Stimulated activated CD4-positive, alpha-beta T cell treated with anti-CD3 and anti-CD28 coated beads, Interleukin-1b, Interleukin-23, amount 100 ng/mL, for 48 hours (primary cell): Measurements from ENCODE around the gene SYCP1.
"Not testable (repeated sequence)": the region's sequence is repeated elsewhere in the genome, so short reads cannot be mapped to it uniquely, and the experiment has no call there.

ENCODE experiments used
- DNase-seq: peaks from one replicate; pipeline ENCODE4 v3.0.0-alpha.2; 2020

The SYCP1 gene

DNA sequence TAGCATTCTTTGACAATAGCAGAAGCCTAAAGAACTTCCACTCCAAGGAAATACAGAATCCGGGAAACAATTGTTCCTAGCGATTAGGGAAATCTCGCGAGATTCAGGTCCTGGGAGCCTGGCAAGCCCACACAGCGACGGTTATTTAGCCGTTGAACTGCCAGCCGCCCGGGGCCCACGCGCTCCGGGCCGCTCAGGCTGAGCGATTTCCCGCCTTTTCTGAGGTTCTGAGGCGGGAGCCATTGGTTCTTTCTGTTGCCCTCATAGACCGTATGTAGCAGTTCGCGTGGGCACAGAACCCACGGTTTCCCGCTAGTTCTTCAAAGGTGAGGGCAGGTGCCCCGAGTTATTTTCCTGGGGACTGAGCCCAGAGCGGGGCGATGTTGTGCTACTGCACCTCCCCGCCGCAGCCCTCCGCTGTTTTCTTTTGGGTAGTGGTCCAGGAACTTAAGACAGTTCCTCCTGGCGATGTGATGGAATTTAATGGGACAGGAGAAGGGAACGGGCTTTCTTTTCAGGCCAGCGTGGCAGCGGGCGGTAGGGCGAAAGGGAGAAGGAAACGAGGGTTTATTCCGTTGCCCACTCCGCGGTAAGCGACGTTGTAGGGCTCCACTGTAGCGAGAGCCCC, at the start of gene SYCP1:
Gene SYCP1, plus strand, starts transcription at position 171 of the 628 bp plus-strand sequence. CDS start 602 bp downstream, outside the sequence.
- DNase-seq, result no peak

DNA sequence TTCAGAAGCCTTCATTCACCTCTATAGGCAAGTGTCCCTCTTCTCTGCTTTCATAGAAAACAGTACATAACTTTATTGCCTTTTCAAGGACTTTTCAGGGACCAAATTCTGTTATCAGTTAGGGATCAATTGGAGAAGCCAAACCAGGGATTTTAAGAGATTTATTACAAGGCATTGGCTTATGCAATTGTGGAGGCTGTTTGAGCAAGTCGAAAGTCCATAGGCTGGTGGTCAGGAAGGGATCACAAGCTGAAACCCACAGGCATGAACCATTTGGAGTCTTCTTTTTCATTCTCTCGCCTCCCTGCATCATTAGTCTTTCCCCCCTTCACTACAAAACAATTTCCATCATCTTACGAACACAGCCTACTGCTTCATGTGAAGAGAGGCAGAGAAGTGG, 34.8 kb upstream of the SYCP1 start:
- no peak for DNase-seq

DNA sequence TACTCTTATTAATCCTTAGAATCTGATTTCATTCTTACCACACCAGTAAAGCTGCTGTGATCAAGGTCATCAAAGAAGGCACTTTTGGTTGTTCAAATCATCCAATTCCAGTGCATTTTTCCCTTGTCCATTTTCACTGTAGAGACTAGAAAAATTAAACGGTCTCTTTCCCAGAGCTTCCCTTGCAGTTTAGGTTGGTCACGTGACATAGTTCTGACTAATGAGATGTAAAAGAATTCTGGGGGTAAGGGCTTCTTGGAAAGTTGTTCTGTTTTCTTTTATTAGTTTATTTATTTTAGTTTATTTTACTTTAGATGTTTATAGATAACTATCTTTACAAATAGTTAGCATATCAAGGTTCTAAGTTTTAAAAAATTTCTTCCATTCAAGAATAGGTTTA, 34.3 kb upstream of the SYCP1 start:
- no peak for DNase-seq

GRCh38 chr1:114821978-114822377, 32.7 kb upstream of the SYCP1 start:
- DNase-seq, result no peak

GRCh38 chr1:114828251-114828650, 26.4 kb upstream of the SYCP1 start:
- DNase-seq, result no peak

DNA sequence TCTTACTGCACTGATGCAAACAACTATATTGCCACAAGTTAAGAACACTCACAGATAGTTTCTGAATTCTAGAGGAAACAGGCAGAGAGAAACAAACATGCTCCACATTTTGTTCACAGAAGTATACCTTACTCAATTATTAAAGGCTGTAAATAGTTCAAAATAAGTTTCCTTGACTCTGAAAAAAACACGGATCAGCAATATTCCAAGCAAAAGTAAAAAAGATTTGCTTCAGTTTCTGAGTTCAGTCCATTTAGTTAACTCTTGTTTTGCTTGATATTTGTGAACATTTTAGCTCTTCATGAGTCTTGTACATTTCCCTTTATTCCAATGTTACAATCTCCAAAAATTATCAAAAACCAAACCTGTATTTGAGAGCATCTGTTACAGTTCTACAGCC, 24.6 kb upstream of the SYCP1 start:
- DNase-seq, result not testable (repeated sequence)

DNA sequence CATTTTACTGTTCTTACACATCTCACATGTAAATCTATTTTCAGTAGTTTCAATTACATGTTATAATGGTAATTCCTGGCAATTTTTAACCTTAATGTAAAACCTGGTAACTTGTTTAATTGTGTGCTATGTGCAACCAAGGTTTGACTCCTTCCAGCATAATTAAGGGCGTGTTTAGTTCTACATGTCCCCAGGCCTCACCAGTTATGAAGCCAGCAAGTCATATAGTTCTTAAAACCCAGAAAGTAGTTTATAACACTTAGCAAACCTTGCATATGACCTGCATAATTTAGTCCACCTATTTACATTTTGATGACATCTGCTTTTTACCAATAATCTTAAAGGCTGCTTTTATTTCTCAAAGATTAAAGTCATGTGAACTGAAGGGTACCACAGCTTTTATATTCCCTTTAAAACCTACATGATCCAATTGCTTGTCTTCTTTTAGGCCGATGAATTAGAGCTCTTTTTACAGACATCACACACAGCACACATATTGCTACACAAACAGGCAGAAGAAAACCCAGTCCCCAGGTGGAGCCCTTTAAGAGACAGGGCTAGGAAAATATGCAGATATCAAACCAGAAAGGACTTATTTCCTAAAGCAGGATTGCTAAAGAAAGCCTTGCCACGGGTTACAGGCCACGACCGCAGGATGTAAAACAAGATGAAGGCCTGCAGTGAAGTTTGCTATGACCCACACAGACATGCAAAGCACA, 23.2 kb upstream of the SYCP1 start:
- DNase-seq, result no peak

- no peak for DNase-seq
Measured at GRCh38 chr1:114832057-114832456, 22.6 kb upstream of the SYCP1 start.

DNA sequence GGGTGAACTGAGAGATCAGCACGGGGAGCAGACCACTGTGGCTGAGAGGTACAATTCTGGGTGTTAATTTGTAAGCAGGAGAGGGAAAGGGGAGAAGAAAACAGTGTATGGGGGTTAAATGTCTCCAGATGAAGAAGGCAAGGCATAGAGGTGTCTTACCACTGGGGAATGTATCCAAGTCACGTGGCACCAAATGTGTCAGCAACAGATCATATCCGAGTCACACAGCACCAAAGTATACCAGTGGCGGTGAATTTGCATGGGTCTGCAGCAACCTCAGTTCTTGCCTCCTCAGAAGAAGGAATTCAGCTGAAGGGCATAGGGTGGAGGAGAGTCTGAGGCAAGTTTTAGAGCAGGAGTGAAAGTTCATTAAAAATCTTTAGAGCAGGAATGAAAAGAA, 21.2 kb upstream of the SYCP1 start:
- no peak for DNase-seq

GRCh38 chr1:114844270-114844669, 10.4 kb upstream of the SYCP1 start:
- DNase-seq, result no peak

GRCh38 chr1:114853584-114853983, 1.1 kb upstream of the SYCP1 start:
- DNase-seq, result no peak

DNA sequence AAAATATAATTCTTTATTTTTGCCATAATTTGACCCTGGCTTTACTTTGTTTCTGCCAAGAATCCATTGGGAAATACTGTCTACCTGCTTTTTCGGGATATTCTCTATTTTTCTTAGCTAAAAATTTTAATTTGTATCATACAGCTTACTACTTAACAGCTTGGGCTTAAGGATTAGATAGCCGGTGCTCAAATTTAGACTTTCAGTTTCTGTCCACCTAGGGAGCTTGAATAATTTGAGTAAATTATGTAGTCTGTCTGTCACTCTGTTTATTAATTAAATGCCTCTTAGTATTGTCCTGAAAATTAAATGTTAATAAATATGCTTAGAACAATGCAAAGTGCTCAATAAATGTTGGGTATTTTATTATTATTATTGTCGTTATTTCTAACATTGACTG, 6.7 kb downstream of the SYCP1 start:
- DNase-seq, result no peak

GRCh38 chr1:114892194-114892918, 37.7 kb downstream of the SYCP1 start:
- DNase-seq, result no peak

DNA sequence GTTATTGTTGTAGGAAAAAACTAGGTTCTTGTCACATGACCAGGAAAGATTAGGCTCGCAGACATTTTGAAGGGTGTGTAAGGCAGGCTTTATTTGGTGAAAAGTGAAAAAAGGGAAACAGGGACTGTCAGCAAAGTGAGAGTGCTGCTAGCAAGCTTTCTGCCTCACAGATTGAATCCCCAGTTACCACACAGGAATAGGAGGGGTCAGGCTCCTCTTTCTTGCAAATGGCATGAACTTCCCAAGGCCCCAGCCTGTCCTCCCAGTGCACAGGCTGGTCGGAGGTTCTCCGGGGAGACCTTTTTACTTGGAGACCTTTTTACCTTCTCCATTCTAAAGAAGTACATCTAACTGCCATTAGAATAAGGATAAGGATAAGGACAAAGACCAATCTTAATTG, 42.1 kb downstream of the SYCP1 start:
- DNase-seq, result no peak

- no peak for DNase-seq
Measured at GRCh38 chr1:114901814-114902213, 47.2 kb downstream of the SYCP1 start.

DNA sequence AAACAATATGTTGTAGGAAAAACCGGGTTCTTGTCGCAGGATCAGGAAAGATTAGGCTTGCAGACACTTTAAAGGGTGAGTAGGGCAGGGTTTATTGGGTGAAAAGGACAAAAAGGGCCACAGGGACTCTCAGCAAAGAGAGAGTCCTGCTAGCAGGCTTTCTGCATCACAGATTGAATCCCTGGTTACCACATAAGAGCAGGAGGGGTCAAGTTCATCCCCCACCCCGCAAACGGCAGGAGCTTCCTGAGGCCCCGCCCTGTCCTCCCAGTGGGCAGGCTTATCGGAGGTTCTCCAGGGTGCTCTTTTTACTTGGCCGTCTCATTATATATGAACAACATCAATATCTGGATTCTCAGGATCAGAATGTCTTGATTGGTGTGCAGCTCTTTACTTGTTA, 47.7 kb downstream of the SYCP1 start:
- DNase-seq, result no peak

- DNase-seq, result no peak
Measured at GRCh38 chr1:114903480-114903879, 48.8 kb downstream of the SYCP1 start.

DNA sequence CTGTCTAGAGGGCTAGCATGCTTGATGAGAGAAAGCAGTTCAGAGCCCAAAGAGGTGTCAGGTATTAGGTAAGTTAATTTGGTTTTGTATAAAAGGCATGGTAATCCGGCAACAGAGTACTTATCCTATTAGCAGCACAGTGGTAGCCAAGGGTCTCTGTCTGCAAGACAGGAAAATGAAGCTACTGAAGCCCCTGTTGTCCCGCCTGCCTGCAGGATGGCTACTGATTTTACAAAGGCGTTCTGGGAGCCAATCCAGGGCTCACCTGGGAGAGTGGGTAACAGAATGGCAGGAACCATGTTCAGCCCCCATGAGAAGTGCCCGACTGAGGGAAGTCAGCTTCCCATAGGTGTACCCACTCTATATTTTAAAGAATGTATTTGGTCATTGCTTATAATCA, 61.1 kb downstream of the SYCP1 start:
- DNase-seq, result not testable (repeated sequence)

DNA sequence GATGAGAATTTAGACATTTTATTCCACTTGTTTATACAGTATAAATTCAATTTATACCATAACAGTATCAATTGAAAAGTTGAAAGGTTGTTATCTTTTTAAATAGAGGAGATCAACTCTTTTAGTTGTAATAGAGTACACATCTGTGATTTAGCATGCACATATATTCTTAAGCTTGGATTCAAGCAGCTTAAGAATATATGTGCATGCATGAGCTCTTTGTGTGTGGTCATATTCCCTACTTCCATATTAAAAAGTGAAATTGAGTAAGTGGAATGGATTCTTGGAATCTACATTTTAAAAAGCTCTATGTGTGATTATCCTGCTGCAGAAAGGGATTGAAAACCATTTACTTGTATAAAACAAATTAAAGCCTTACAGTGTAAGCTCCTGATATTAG, 71.9 kb downstream of the SYCP1 start:
- no peak for DNase-seq

DNA sequence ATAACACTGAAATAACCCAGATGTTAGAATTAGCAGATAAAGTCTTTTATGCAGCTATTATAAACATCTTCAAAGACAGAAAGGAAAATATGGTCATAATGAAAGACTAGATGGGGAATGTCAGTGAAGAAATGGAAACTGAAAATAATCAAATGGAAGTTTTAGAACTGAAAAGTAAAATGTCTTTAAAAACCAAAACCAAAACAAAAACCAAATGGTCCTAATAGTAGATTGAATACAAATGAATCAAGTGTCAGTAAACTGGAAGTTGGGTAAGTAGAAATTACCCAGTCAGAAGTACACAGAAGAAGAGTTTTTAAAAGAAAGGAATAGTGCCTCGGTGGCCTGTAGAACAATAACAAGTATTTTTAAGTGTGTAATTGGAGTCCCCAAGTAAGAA, 72.7 kb downstream of the SYCP1 start:
- no peak for DNase-seq

GRCh38 chr1:114956570-114956969, 101.9 kb downstream of the SYCP1 start:
- DNase-seq, result no peak

DNA sequence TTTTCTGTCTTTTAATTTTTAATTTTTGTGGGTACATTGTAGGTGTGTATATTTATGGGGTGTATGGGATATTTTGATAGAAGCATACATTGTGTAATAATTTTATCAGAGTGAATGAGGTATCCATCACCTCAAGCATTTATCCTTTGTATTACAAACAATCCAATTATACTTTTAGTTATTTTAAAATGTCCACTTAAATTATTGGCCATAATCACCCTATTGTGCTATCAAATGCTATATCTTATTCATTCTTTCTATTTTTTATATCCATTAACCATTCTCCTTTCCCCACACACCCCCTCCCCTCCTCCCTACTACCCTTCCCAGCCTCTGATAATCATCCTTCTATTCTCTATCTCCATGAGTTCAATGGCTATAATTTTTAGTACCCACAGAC, 104.8 kb downstream of the SYCP1 start:
- DNase-seq, result no peak

GRCh38 chr1:114976891-114977290, 122.2 kb downstream of the SYCP1 start:
- no peak for DNase-seq

- peak; percentile 45 for DNase-seq
Measured at GRCh38 chr1:114979278-114979891, 124.7 kb downstream of the SYCP1 start.
